ENCODE results near the gene DNAH11. TPM values are rescaled to one million over a fixed set of nuclear protein-coding genes. Genes with fewer than 3 reads are reported as not detected.

The DNAH11 gene
- total and polyA plus RNA-seq, 2 donors (not counting 1 experiment from before 2014, with no cell fraction given) = 0.33 to 0.34 TPM

- Histone ChIP-seq H3K27me3 (ENCODE audit: control insufficient read depth, insufficient read depth, low read length) (no peaks in the 10 kb centered on the region), H3K4me3 (replicated peaks in 1 of 4; ENCODE audit: control extremely low read depth in 1 of 4, insufficient read depth in 1 of 4, low read depth in 3 of 4, low read length in 4 of 4) (no peak overlapping the region), H3K27ac (ENCODE audit: insufficient read depth, low read length) (no peak overlapping the region), H3K4me1 (ENCODE audit: control insufficient read depth, extremely low read depth, insufficient read depth, low read length) (no peaks in the 10 kb centered on the region), H3K36me3 (ENCODE audit: control insufficient read depth, insufficient read depth, low read length) (no peaks in the 10 kb centered on the region), H3K4me2 (ENCODE audit: extremely low read depth, insufficient read depth, low read length) (no peak overlapping the region), H3K9ac (ENCODE audit: insufficient read depth, low read length) (no peak overlapping the region), H4K20me1 (ENCODE audit: control insufficient read depth, extremely low read depth, insufficient read depth, low read length) (no peaks in the 10 kb centered on the region), H2AFZ (ENCODE audit: low read length) (no peak overlapping the region), H3K9me3 (ENCODE audit: control insufficient read depth, insufficient read depth, low read depth, low read length) (no peaks in the 10 kb centered on the region), H3K79me2 (ENCODE audit: control insufficient read depth, insufficient read depth, low read length) (no peaks in the 10 kb centered on the region)
- no peak for TF ChIP-seq EZH2 (IDR thresholded peaks at IDR 0.05; ENCODE audit: low read length, missing control alignments)
- no peak for TF ChIP-seq CTCF (conservative IDR thresholded peaks at IDR 0.05 in 1 of 2, IDR thresholded peaks at IDR 0.05 in 1 of 2; ENCODE audit: low read depth in 1 of 2, low read length in 2 of 2)
- DNase-seq (ENCODE audit: low read depth in 2 of 2) = no peak
Observed at GRCh38 chr7:21934808-21935207, 392.0 kb downstream of the DNAH11 start.

- no peaks in the 10 kb centered on the region for H3K4me1 ChIP-seq (ENCODE audit: control insufficient read depth, extremely low read depth, insufficient read depth, low read length)
- H3K79me2 ChIP-seq (ENCODE audit: control insufficient read depth, insufficient read depth, low read length) = peaks cover 10% of the 10 kb centered on the region
- H3K36me3 ChIP-seq (ENCODE audit: control insufficient read depth, insufficient read depth, low read length) = no peaks in the 10 kb centered on the region
- H3K27ac ChIP-seq (ENCODE audit: insufficient read depth, low read length) = no peak overlapping the region
- H3K9me3 ChIP-seq (ENCODE audit: control insufficient read depth, insufficient read depth, low read depth, low read length) = no peaks in the 10 kb centered on the region
- no peaks in the 10 kb centered on the region for H3K27me3 ChIP-seq (ENCODE audit: control insufficient read depth, insufficient read depth, low read length)
- no peak overlapping the region for H3K4me3 ChIP-seq (replicated peaks in 1 of 4; ENCODE audit: control extremely low read depth in 1 of 4, insufficient read depth in 1 of 4, low read depth in 3 of 4, low read length in 4 of 4)
- no peak overlapping the region for H2AFZ ChIP-seq (ENCODE audit: low read length)
- H4K20me1 ChIP-seq (ENCODE audit: control insufficient read depth, extremely low read depth, insufficient read depth, low read length) = no peaks in the 10 kb centered on the region
- no peak for TF ChIP-seq EZH2 (IDR thresholded peaks at IDR 0.05; ENCODE audit: low read length, missing control alignments)
- no peak overlapping the region for H3K4me2 ChIP-seq (ENCODE audit: extremely low read depth, insufficient read depth, low read length)
- no peak overlapping the region for H3K9ac ChIP-seq (ENCODE audit: insufficient read depth, low read length)
- DNase-seq (ENCODE audit: low read depth in 2 of 2) = no peak
Observed at GRCh38 chr7:21938463-21938862, 395.6 kb downstream of the DNAH11 start.

GRCh38 chr7:21939136-21939857, 396.5 kb downstream of the DNAH11 start:
- H3K4me1 ChIP-seq (ENCODE audit: control insufficient read depth, extremely low read depth, insufficient read depth, low read length) = no peaks in the 10 kb centered on the region
- H2AFZ ChIP-seq (ENCODE audit: low read length) = no peak overlapping the region
- TF ChIP-seq EZH2 (IDR thresholded peaks at IDR 0.05; ENCODE audit: low read length, missing control alignments) (no peak), CTCF (conservative IDR thresholded peaks at IDR 0.05 in 1 of 2, IDR thresholded peaks at IDR 0.05 in 1 of 2; ENCODE audit: low read depth in 1 of 2, low read length in 2 of 2) (no peak)
- no peaks in the 10 kb centered on the region for H3K9me3 ChIP-seq (ENCODE audit: control insufficient read depth, insufficient read depth, low read depth, low read length)
- no peaks in the 10 kb centered on the region for H4K20me1 ChIP-seq (ENCODE audit: control insufficient read depth, extremely low read depth, insufficient read depth, low read length)
- H3K27ac ChIP-seq (ENCODE audit: insufficient read depth, low read length) = no peak overlapping the region
- H3K9ac ChIP-seq (ENCODE audit: insufficient read depth, low read length) = no peak overlapping the region
- H3K4me2 ChIP-seq (ENCODE audit: extremely low read depth, insufficient read depth, low read length) = no peak overlapping the region
- no peak overlapping the region for H3K4me3 ChIP-seq (replicated peaks in 1 of 4; ENCODE audit: control extremely low read depth in 1 of 4, insufficient read depth in 1 of 4, low read depth in 3 of 4, low read length in 4 of 4)
- no peaks in the 10 kb centered on the region for H3K27me3 ChIP-seq (ENCODE audit: control insufficient read depth, insufficient read depth, low read length)
- no peaks in the 10 kb centered on the region for H3K36me3 ChIP-seq (ENCODE audit: control insufficient read depth, insufficient read depth, low read length)
- peak in 1 of 2 donors; percentile 70 for DNase-seq (ENCODE audit: low read depth in 2 of 2)
- peaks cover 10% of the 10 kb centered on the region for H3K79me2 ChIP-seq (ENCODE audit: control insufficient read depth, insufficient read depth, low read length)

All from fibroblast of lung (primary cell).